Stimulated activated effector memory CD8-positive, alpha-beta T cell treated with anti-CD3 and anti-CD28 coated beads, Interleukin-12 subunit alpha, Interleukin-12 subunit beta, amount 100 ng/mL, for 72 hours (primary cell): ENCODE data around the gene NUCB2.
A peak's percentile ranks its signal among the peaks of the same experiment; 100 is the strongest.

ENCODE experiments used
- ATAC-seq: fragments of 150-1000 bp; cut with Tn5 transposase; 2 replicates; pipeline ENCODE4 v1.10.0; 2021
- DNase-seq, 2 donors: peaks; one replicate each; pipeline ENCODE4 v3.0.0; 2021 to 2022; ENCODE audit warnings: low spot score in 2 of 2
- H3K27ac Mint-ChIP-seq: one replicate; pipeline ENCODE4 v1.8.0; 2022; ENCODE audit warnings: mild to moderate bottlenecking, mixed read lengths
- H3K36me3 Mint-ChIP-seq: one replicate; pipeline ENCODE4 v1.8.0; 2022; ENCODE audit warnings: mild to moderate bottlenecking, mixed read lengths
- H3K4me1 Mint-ChIP-seq: one replicate; pipeline ENCODE4 v1.8.0; 2022; ENCODE audit warnings: mixed read lengths
- H3K4me3 Mint-ChIP-seq: one replicate; pipeline ENCODE4 v1.8.0; 2022; ENCODE audit warnings: mild to moderate bottlenecking, mixed read lengths
- H3K9me3 Mint-ChIP-seq: one replicate; pipeline ENCODE4 v1.8.0; 2022; ENCODE audit warnings: mixed read lengths

Gene NUCB2

DNA sequence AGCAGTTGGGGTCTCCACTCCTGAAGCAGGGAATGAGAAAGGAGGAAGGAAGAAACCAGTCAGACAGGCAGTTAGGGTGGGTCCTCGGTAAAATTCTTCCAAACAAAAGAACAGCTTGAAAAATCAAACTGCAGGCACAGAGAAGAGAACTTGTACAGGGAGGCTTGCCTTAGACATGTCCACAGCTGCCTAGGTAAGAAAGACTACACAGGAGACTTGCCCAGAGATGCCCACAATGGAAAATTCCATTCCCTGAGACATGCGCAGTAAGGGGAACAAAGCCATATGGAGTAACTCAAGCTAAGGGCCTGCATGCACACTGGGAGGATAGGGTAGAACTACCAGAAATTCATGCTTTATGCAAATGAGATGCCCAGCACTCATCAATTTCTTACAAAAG, 102.1 kb downstream of the NUCB2 start:
- ATAC-seq (no peak), DNase-seq (no peak)
- H3K4me3 Mint-ChIP-seq = no peak overlapping the region
- no peaks in the 10 kb centered on the region for H3K4me1 Mint-ChIP-seq
- H3K9me3 Mint-ChIP-seq = no peaks in the 10 kb centered on the region
- H3K27ac Mint-ChIP-seq = peak overlapping the region; percentile 29
- H3K36me3 Mint-ChIP-seq = peaks cover 8% of the 10 kb centered on the region

DNA sequence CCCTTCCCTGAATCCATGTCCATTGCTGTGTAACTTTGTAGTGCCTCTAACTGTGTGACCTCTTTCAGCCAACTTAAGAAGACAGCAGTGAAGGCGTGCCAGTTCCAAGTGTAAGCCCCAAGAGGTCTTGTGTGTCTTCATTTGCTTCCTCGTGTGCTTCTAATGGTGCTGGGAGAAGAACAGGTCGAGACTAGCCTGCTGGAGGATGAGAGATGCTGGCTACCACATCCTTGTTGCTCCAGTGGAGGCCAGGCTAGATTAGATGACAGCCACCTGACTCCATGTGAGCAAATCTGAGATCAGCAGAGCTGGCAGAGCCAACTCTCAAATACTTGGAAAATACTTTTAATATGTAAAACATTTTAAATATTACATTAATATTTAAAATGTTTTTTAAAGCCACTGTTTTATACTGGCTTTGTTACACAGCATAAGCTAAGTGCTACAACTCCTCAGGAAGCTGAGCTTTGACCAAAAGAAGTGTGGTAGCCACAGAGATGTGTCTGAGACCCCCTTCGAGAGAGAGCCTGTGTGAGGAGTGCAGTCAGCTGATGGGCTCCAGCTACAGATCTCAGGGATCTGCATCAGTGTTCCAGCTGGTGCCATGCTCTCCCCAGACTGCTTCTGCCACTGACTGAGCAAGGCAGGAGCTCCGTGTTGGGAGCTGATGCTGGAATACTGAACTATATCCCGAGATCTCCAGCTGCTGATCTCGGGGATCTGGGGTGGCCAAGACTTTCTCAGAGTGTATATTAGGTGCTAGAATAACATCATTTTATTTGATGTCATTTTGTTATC, 103.0 kb downstream of the NUCB2 start:
- H3K27ac Mint-ChIP-seq = no peak overlapping the region
- no peak for DNase-seq
- H3K36me3 Mint-ChIP-seq = peaks cover 8% of the 10 kb centered on the region
- no peaks in the 10 kb centered on the region for H3K9me3 Mint-ChIP-seq
- no peak overlapping the region for H3K4me3 Mint-ChIP-seq
- no peak for ATAC-seq
- H3K4me1 Mint-ChIP-seq = no peaks in the 10 kb centered on the region

DNA sequence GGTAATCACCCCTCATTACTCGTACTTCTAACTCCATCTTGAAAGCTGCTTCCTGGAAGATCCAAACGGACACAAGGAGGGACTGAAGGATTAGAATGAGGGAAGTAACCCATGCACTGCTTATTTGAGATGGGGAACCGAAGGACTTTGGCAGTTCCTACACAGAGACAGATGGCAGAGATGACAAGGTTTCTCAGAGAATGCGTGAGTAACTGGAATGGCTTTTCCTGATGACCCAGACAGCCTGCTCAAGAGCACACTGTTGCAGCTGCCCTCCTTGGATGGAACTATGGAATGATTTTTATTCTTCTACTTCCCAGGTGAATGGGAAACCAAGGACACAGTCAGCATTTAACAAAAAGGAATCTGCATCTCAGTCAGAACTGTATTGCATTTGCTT, 104.6 kb downstream of the NUCB2 start:
- H3K9me3 Mint-ChIP-seq = no peaks in the 10 kb centered on the region
- H3K4me3 Mint-ChIP-seq = no peak overlapping the region
- no peaks in the 10 kb centered on the region for H3K4me1 Mint-ChIP-seq
- DNase-seq (no peak), ATAC-seq (no peak)
- H3K27ac Mint-ChIP-seq = no peak overlapping the region
- peaks cover 8% of the 10 kb centered on the region for H3K36me3 Mint-ChIP-seq
